ENCODE results near the gene CTBP2.

Gene CTBP2

DNA sequence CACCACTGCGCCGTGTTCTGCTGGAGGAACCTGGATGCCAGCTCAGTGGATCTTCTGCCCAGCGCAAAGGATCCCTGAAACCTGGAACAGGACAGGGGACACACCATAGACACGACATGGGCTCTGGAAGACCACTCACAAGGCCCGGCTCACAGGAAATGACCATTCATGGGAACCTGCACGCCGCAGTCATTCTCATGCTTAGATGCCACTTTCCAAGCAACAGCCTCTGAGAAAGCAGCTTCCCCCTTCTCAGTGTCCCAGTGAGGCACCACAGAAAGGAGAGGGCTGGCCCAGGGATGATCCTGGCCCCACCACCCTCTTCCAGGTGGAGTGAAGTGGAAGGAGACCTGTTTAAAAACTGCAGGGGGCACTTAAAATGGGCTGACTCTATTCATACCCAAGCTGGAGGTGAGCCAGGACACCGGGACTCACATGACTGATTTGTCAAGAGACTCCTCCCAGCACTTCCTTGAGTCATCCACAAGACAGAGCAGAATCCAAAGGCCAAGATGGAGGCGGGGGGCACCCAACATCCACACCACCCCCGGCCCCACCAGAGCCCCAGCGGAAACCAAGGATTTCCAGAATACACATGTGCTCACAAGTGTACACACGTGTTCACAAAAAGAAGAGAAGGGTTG, 11.2 kb downstream of the CTBP2 start:
- H3K9ac ChIP-seq (ENCODE audit: low read depth, low read length, poor library complexity): no peak overlapping the region

DNA sequence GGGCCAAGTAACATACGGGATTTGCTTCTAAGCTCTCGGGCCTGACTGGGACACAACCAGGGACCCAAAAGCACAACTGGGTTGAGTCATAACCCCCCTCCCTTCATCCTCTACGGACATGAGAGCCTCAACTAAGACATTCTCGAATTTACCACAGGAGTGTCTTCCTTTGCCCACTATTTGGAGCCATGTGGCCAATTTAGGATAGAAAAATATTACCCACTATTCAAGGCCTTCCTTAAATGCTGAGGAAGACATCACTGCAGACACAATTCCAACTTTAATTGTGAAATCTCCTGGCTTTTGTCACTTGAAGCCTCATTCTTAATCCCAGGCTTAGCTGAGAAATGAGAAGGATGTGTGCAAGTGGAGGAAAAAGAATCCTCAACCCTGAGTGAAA, 11.8 kb downstream of the CTBP2 start:
- Histone ChIP-seq H3K79me1 (ENCODE audit: low read depth, low read length) (peaks cover 29% of the 10 kb centered on the region), H3K14ac (ENCODE audit: low read length) (no peak overlapping the region), H3K18ac (ENCODE audit: low read length) (no peak overlapping the region), H3K23ac (ENCODE audit: low read depth, low read length, poor library complexity) (no peak overlapping the region), H2AFZ (ENCODE audit: low read length) (no peak overlapping the region), H3K4me2 (ENCODE audit: insufficient read depth, low read length, poor library complexity, severe bottlenecking) (no peak overlapping the region), H3K4ac (ENCODE audit: low read length) (no peak overlapping the region), H3K4me1 (ENCODE audit: control insufficient read depth in 2 of 2, insufficient read depth in 1 of 2, low read depth in 1 of 2, low read length in 2 of 2) (peaks cover 0 to 40% of the 10 kb centered on the region in 2 donors), H3K27me3 (ENCODE audit: control insufficient read depth in 3 of 3, insufficient read depth in 3 of 3, low read depth in 1 of 3, low read length in 3 of 3) (no peaks in the 10 kb centered on the region), H2AK5ac (ENCODE audit: low read depth, low read length) (no peak overlapping the region), H2BK5ac (ENCODE audit: low read length) (no peak overlapping the region), H3K36me3 (replicated peaks in 1 of 2; ENCODE audit: control insufficient read depth in 2 of 2, insufficient read depth in 2 of 2, low read length in 2 of 2) (peaks cover 5 to 64% of the 10 kb centered on the region in 2 donors), H4K8ac (ENCODE audit: low read depth, low read length) (no peak overlapping the region), H2BK12ac (ENCODE audit: low read length) (no peak overlapping the region), H2BK15ac (ENCODE audit: low read length) (no peak overlapping the region), H3K27ac (replicated peaks; ENCODE audit: low read length) (no peak overlapping the region), H3K4me3 (ENCODE audit: low read length in 2 of 2) (no peak overlapping the region), H4K91ac (ENCODE audit: low read depth, low read length, poor library complexity) (no peak overlapping the region), H2BK120ac (ENCODE audit: low read depth, low read length) (no peak overlapping the region), H3K9ac (ENCODE audit: low read depth, low read length, poor library complexity) (no peak overlapping the region), H3K9me3 (replicated peaks in 1 of 2; ENCODE audit: control insufficient read depth in 2 of 2, insufficient read depth in 1 of 2, low read depth in 1 of 2, low read length in 2 of 2) (peaks cover 0 to 3% of the 10 kb centered on the region in 2 donors)
- no peak for DNase-seq (ENCODE audit: low spot score)
- no CpG with 5 or more reads among the region's 4 CpGs for WGBS, 2 donors (ENCODE audit: extremely low coverage in 2 of 2, insufficient read length in 2 of 2, insufficient replicate concordance in 1 of 2)

More for the DNA sequence above, 11.2 kb downstream of the CTBP2 start:
- no peak overlapping the region for H2AK5ac ChIP-seq (ENCODE audit: low read depth, low read length)
- no peak overlapping the region for H3K18ac ChIP-seq (ENCODE audit: low read length)
- no CpG with 5 or more reads among the region's 12 CpGs for WGBS, 2 donors (ENCODE audit: extremely low coverage in 2 of 2, insufficient read length in 2 of 2, insufficient replicate concordance in 1 of 2)
- H3K27me3 ChIP-seq (ENCODE audit: control insufficient read depth in 3 of 3, insufficient read depth in 3 of 3, low read depth in 1 of 3, low read length in 3 of 3): no peaks in the 10 kb centered on the region
- no peak overlapping the region for H2BK120ac ChIP-seq (ENCODE audit: low read depth, low read length)
- H2BK5ac ChIP-seq (ENCODE audit: low read length): no peak overlapping the region
- peaks cover 5 to 42% of the 10 kb centered on the region in 2 donors for H3K4me1 ChIP-seq (ENCODE audit: control insufficient read depth in 2 of 2, insufficient read depth in 1 of 2, low read depth in 1 of 2, low read length in 2 of 2)
- H3K27ac ChIP-seq (replicated peaks; ENCODE audit: low read length): no peak overlapping the region
- H3K14ac ChIP-seq (ENCODE audit: low read length): no peak overlapping the region
- H3K79me1 ChIP-seq (ENCODE audit: low read depth, low read length): peaks cover 29% of the 10 kb centered on the region
- H3K4ac ChIP-seq (ENCODE audit: low read length): no peak overlapping the region
- peaks cover 0 to 3% of the 10 kb centered on the region in 2 donors for H3K9me3 ChIP-seq (replicated peaks in 1 of 2; ENCODE audit: control insufficient read depth in 2 of 2, insufficient read depth in 1 of 2, low read depth in 1 of 2, low read length in 2 of 2)
- no peak overlapping the region for H4K8ac ChIP-seq (ENCODE audit: low read depth, low read length)
- no peak overlapping the region for H2BK15ac ChIP-seq (ENCODE audit: low read length)
- H3K36me3 ChIP-seq (replicated peaks in 1 of 2; ENCODE audit: control insufficient read depth in 2 of 2, insufficient read depth in 2 of 2, low read length in 2 of 2): peaks cover 5 to 68% of the 10 kb centered on the region in 2 donors
- H3K4me3 ChIP-seq (ENCODE audit: low read length in 2 of 2): no peak overlapping the region
- H2BK12ac ChIP-seq (ENCODE audit: low read length): no peak overlapping the region
- no peak overlapping the region for H4K91ac ChIP-seq (ENCODE audit: low read depth, low read length, poor library complexity)
- H2AFZ ChIP-seq (ENCODE audit: low read length): no peak overlapping the region
- H3K4me2 ChIP-seq (ENCODE audit: insufficient read depth, low read length, poor library complexity, severe bottlenecking): no peak overlapping the region
- DNase-seq (ENCODE audit: low spot score): no peak
- H3K23ac ChIP-seq (ENCODE audit: low read depth, low read length, poor library complexity): no peak overlapping the region

DNA sequence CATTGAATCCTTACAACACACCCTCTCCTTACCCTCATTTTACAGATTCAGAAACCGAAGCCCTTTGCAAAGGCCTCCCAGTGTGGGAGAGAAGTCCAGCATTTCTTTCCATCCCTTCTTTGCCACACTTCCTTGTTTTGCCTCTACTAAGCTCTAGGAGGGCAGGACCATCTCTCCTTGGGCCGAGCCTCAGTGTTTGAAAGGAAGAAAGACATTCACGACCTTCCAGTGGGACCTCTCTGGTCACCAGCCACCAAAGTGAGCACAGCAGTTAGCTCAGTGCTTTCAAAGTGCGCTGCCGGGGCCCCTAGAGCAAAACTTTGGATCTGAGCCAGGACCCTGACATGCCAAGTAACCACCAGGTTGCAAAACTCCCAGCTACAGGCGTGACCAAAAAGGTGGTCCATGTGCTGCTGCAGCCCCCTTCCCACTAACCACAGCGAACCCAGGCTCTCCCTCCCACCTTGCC, 12.4 kb downstream of the CTBP2 start:
- no peak for DNase-seq (ENCODE audit: low spot score)
- Histone ChIP-seq H2BK15ac (ENCODE audit: low read length) (no peak overlapping the region), H2AFZ (ENCODE audit: low read length) (no peak overlapping the region), H3K9ac (ENCODE audit: low read depth, low read length, poor library complexity) (no peak overlapping the region), H3K18ac (ENCODE audit: low read length) (no peak overlapping the region), H3K27me3 (ENCODE audit: control insufficient read depth in 3 of 3, insufficient read depth in 3 of 3, low read depth in 1 of 3, low read length in 3 of 3) (no peaks in the 10 kb centered on the region), H2BK120ac (ENCODE audit: low read depth, low read length) (no peak overlapping the region), H3K27ac (replicated peaks; ENCODE audit: low read length) (no peak overlapping the region), H3K79me1 (ENCODE audit: low read depth, low read length) (peaks cover 29% of the 10 kb centered on the region), H3K36me3 (replicated peaks in 1 of 2; ENCODE audit: control insufficient read depth in 2 of 2, insufficient read depth in 2 of 2, low read length in 2 of 2) (peaks cover 5 to 59% of the 10 kb centered on the region in 2 donors), H2BK12ac (ENCODE audit: low read length) (no peak overlapping the region), H3K23ac (ENCODE audit: low read depth, low read length, poor library complexity) (no peak overlapping the region), H2BK5ac (ENCODE audit: low read length) (no peak overlapping the region), H3K4me3 (ENCODE audit: low read length in 2 of 2) (no peak overlapping the region), H4K91ac (ENCODE audit: low read depth, low read length, poor library complexity) (no peak overlapping the region), H3K4me2 (ENCODE audit: insufficient read depth, low read length, poor library complexity, severe bottlenecking) (no peak overlapping the region), H4K8ac (ENCODE audit: low read depth, low read length) (no peak overlapping the region), H2AK5ac (ENCODE audit: low read depth, low read length) (no peak overlapping the region), H3K9me3 (replicated peaks in 1 of 2; ENCODE audit: control insufficient read depth in 2 of 2, insufficient read depth in 1 of 2, low read depth in 1 of 2, low read length in 2 of 2) (peaks cover 0 to 3% of the 10 kb centered on the region in 2 donors), H3K4me1 (ENCODE audit: control insufficient read depth in 2 of 2, insufficient read depth in 1 of 2, low read depth in 1 of 2, low read length in 2 of 2) (peaks cover 0 to 35% of the 10 kb centered on the region in 2 donors), H3K14ac (ENCODE audit: low read length) (no peak overlapping the region), H3K4ac (ENCODE audit: low read length) (no peak overlapping the region)
- no CpG with 5 or more reads among the region's 7 CpGs for WGBS, 2 donors (ENCODE audit: extremely low coverage in 2 of 2, insufficient read length in 2 of 2, insufficient replicate concordance in 1 of 2)

DNA sequence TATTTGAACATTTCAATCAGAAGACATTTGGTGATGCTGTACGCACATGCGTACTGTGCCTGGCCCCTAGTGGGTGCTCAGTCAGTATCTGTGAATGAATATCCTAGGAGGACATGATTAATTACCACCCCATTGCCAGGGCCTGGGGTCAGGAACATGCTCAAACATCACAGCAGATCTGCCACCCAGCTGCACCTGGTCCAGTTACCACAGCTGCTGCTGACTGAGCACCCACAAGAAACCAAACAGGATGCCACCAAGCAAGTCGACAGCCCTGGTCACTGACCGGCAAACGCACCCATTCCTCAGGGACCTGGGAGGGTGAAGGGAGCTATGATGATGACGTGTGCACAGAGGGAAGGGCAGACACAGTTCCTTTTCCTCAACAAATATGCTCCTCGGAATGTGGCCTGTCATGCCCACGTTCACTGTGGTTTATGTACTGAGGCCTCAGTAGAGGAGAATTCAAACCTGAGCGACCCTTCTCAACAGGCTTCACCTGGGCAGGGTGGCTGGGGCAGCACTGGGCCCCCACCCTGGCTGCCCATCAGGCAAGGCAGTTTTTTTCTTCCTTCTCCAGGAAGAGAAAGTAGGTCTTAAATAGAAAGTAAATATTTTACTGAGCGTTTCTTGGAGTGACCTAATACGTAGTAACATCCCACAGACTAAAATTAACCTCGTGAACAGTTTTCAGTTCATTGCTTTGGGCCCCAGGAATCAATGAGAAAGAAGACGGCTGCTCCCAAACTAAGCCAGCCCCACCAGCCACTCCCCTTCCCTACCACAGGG, 13.4 kb downstream of the CTBP2 start:
- peaks cover 0 to 30% of the 10 kb centered on the region in 2 donors for H3K4me1 ChIP-seq (ENCODE audit: control insufficient read depth in 2 of 2, insufficient read depth in 1 of 2, low read depth in 1 of 2, low read length in 2 of 2)
- H2AK5ac ChIP-seq (ENCODE audit: low read depth, low read length): no peak overlapping the region
- peak overlapping the region; percentile 45 for H3K23ac ChIP-seq (ENCODE audit: low read depth, low read length, poor library complexity)

More for the DNA sequence above, 13.4 kb downstream of the CTBP2 start:
- Histone ChIP-seq H2BK5ac (ENCODE audit: low read length) (no peak overlapping the region), H4K8ac (ENCODE audit: low read depth, low read length) (no peak overlapping the region), H4K91ac (ENCODE audit: low read depth, low read length, poor library complexity) (no peak overlapping the region), H3K9me3 (replicated peaks in 1 of 2; ENCODE audit: control insufficient read depth in 2 of 2, insufficient read depth in 1 of 2, low read depth in 1 of 2, low read length in 2 of 2) (peaks cover 0 to 3% of the 10 kb centered on the region in 2 donors), H2BK15ac (ENCODE audit: low read length) (no peak overlapping the region), H3K14ac (ENCODE audit: low read length) (no peak overlapping the region), H2AFZ (ENCODE audit: low read length) (no peak overlapping the region), H3K27ac (replicated peaks; ENCODE audit: low read length) (no peak overlapping the region), H2BK12ac (ENCODE audit: low read length) (no peak overlapping the region), H2BK120ac (ENCODE audit: low read depth, low read length) (no peak overlapping the region), H3K27me3 (ENCODE audit: control insufficient read depth in 3 of 3, insufficient read depth in 3 of 3, low read depth in 1 of 3, low read length in 3 of 3) (no peaks in the 10 kb centered on the region), H3K36me3 (replicated peaks in 1 of 2; ENCODE audit: control insufficient read depth in 2 of 2, insufficient read depth in 2 of 2, low read length in 2 of 2) (peaks cover 5 to 58% of the 10 kb centered on the region in 2 donors), H3K4me2 (ENCODE audit: insufficient read depth, low read length, poor library complexity, severe bottlenecking) (no peak overlapping the region), H3K79me1 (ENCODE audit: low read depth, low read length) (peaks cover 26% of the 10 kb centered on the region), H3K4ac (ENCODE audit: low read length) (no peak overlapping the region), H3K9ac (ENCODE audit: low read depth, low read length, poor library complexity) (peak overlapping the region; percentile 45), H3K4me3 (ENCODE audit: low read length in 2 of 2) (peak overlapping the region in 1 of 2 donors; percentile 40), H3K18ac (ENCODE audit: low read length) (no peak overlapping the region)
- DNase-seq (ENCODE audit: low spot score): no peak
- no CpG with 5 or more reads among the region's 13 CpGs for WGBS, 2 donors (ENCODE audit: extremely low coverage in 2 of 2, insufficient read length in 2 of 2, insufficient replicate concordance in 1 of 2)
